Neural cell (in vitro differentiated cells): ENCODE data around the gene APOM.

ENCODE experiments used
- EP300 ChIP-seq: fragments of 450-650 bp; conservative IDR thresholded peaks from 2 replicates; pipeline ENCODE4 v1.6.1; 2014; ENCODE audit warnings: antibody characterized with exemption, mild to moderate bottlenecking, moderate library complexity; ENCODE audit not compliant: poor library complexity, severe bottlenecking
- EZH2 ChIP-seq: fragments of 200-600, 300-800 bp; shearing (Covaris generic), sonication (generic); IDR thresholded peaks from 2 replicates; pipeline ENCODE4 v1.6.1; 2014; ENCODE audit warnings: antibody characterized with exemption, low read length, borderline replicate concordance, mild to moderate bottlenecking; ENCODE audit not compliant: insufficient read depth, poor library complexity, severe bottlenecking
- POLR2AphosphoS5 ChIP-seq: IDR thresholded peaks from 2 replicates; pipeline ENCODE4 v1.6.1; 2012
- TF ChIP-seq, protein P1 (sequence below): fragments of 450-650 bp; IDR thresholded peaks from 2 replicates; pipeline ENCODE4 v1.5.1; 2014; ENCODE audit warnings: antibody characterized with exemption, mild to moderate bottlenecking, moderate library complexity; ENCODE audit not compliant: poor library complexity, severe bottlenecking
- TF ChIP-seq, protein P2 (sequence below): IDR thresholded peaks from 2 replicates; pipeline ENCODE4 v1.6.1; 2012; ENCODE audit warnings: borderline replicate concordance

DNA sequence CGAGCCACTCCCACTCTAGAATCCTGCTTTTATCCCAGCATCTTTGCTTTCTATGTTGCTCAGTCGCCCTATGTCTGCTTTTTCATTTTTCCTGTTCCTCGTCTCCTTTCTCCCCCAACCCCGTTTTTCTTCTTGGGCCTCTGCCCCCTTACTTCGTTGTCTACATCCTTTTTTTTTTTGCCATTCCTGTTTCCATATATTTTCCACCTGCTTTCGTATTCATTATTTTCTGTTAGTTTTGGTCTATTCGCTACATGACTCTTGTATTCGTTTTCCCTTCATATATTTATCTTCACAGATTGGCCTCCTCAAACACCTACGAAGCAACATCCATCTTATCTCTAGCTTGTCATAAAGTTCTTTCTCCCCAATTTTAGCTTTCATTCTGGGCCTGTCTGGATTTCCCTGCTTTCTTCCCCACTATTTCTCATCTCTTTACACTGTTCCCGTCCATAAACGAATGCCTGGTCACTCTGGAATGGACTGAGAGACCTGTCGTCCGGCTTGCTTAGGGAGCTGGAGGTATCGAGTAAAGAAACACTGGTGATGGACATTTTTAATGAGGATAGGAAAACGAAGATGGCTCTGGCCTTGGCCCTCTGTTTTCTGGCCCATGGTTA lies 34.3 kb upstream of the APOM start:
- TF ChIP-seq, protein P1, sequence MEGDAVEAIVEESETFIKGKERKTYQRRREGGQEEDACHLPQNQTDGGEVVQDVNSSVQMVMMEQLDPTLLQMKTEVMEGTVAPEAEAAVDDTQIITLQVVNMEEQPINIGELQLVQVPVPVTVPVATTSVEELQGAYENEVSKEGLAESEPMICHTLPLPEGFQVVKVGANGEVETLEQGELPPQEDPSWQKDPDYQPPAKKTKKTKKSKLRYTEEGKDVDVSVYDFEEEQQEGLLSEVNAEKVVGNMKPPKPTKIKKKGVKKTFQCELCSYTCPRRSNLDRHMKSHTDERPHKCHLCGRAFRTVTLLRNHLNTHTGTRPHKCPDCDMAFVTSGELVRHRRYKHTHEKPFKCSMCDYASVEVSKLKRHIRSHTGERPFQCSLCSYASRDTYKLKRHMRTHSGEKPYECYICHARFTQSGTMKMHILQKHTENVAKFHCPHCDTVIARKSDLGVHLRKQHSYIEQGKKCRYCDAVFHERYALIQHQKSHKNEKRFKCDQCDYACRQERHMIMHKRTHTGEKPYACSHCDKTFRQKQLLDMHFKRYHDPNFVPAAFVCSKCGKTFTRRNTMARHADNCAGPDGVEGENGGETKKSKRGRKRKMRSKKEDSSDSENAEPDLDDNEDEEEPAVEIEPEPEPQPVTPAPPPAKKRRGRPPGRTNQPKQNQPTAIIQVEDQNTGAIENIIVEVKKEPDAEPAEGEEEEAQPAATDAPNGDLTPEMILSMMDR: no peak
- TF ChIP-seq EP300: no peak
- no peak for TF ChIP-seq EZH2
- no peak for TF ChIP-seq POLR2AphosphoS5
- TF ChIP-seq, protein P2, sequence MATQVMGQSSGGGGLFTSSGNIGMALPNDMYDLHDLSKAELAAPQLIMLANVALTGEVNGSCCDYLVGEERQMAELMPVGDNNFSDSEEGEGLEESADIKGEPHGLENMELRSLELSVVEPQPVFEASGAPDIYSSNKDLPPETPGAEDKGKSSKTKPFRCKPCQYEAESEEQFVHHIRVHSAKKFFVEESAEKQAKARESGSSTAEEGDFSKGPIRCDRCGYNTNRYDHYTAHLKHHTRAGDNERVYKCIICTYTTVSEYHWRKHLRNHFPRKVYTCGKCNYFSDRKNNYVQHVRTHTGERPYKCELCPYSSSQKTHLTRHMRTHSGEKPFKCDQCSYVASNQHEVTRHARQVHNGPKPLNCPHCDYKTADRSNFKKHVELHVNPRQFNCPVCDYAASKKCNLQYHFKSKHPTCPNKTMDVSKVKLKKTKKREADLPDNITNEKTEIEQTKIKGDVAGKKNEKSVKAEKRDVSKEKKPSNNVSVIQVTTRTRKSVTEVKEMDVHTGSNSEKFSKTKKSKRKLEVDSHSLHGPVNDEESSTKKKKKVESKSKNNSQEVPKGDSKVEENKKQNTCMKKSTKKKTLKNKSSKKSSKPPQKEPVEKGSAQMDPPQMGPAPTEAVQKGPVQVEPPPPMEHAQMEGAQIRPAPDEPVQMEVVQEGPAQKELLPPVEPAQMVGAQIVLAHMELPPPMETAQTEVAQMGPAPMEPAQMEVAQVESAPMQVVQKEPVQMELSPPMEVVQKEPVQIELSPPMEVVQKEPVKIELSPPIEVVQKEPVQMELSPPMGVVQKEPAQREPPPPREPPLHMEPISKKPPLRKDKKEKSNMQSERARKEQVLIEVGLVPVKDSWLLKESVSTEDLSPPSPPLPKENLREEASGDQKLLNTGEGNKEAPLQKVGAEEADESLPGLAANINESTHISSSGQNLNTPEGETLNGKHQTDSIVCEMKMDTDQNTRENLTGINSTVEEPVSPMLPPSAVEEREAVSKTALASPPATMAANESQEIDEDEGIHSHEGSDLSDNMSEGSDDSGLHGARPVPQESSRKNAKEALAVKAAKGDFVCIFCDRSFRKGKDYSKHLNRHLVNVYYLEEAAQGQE: no peak
